K562 (cell line): Measurements from ENCODE around the gene CAMK2D. TPM values are rescaled to one million over a fixed set of nuclear protein-coding genes. Genes with fewer than 3 reads are reported as not detected.

ENCODE experiments used
- ATAC-seq: fragments of 200-7000 bp; cut with Tn5 transposase; 3 replicates; pipeline ENCODE4 v1.9.1; 2020; ENCODE audit warnings: moderate library complexity
- BruUV-seq: library from RNA; stranded (reverse); fragments of 400-500 nt; replicated peaks from 2 replicates; lab custom pipeline; 2021; lab: Mats Ljungman, UMichigan
- CTCF ChIA-PET: fragments of 300-600 bp; formaldehyde crosslinking; extraction: SDS; loops from one replicate; lab custom pipeline; 2021; ENCODE audit warnings: low intra/inter-chr PET ratio; lab: Yijun Ruan, JAX
- POLR2A ChIA-PET: fragments of 300-600, 350-650 bp; sonication (Branson Sonifier 250); formaldehyde crosslinking; extraction: SDS; loops from one replicate; lab custom pipeline; 2021; ENCODE audit warnings: antibody characterized with exemption, inconsistent platforms; lab: Yijun Ruan, JAX
- DNase-seq, 4 experiments: peaks; one replicate each; pipeline versions ENCODE4 v3.0.0 to v3.0.0-alpha.2; 2011 to 2018; ENCODE audit warnings: low spot score in 3 of 4, mixed read lengths in 3 of 4; ENCODE audit errors: extremely low read depth in 1 of 4
- FAIRE-seq: peaks from 2 replicates; lab custom pipeline; 2011; peaks lifted over from hg19 to GRCh38; lab: Jason Lieb, UNC
- H2AFZ ChIP-seq: 2 replicates; pipeline ENCODE4 v1.6.0; 2011; ENCODE audit warnings: low read depth, low read length, control low read depth, inconsistent platforms
- H3K27ac ChIP-seq: fragments of 200-600 bp; 3 replicates; pipeline ENCODE4 v1.8.0; 2011; ENCODE audit warnings: low read depth, mild to moderate bottlenecking, control low read depth, inconsistent platforms, low read length, moderate library complexity, mixed read lengths; ENCODE audit errors: extremely low read depth
- H3K27me3 ChIP-seq, 2 experiments: fragments of 300-600 bp in 1 of 2; 2 replicates in 1 of 2; 3 replicates in 1 of 2; pipeline versions ENCODE4 v1.6.0 to v1.8.0; 2011; ENCODE audit warnings: inconsistent platforms in 2 of 2, low read length in 2 of 2, mild to moderate bottlenecking in 1 of 2, mixed read lengths in 1 of 2, moderate library complexity in 1 of 2; ENCODE audit not compliant: control insufficient read depth in 2 of 2, insufficient read depth in 2 of 2
- H3K36me3 ChIP-seq: fragments of 300-600 bp; 3 replicates; pipeline ENCODE4 v1.8.0; 2011; ENCODE audit warnings: mild to moderate bottlenecking, low read length, inconsistent platforms; ENCODE audit not compliant: control insufficient read depth, insufficient read depth
- H3K4me1 ChIP-seq, 2 experiments: fragments of 200-600 bp in 1 of 2; replicated peaks in 1 of 2; 2 replicates in 1 of 2; 3 replicates in 1 of 2; pipeline versions ENCODE4 v1.5.1 to v1.8.0; 2011; ENCODE audit warnings: inconsistent platforms in 2 of 2, low read length in 2 of 2, mild to moderate bottlenecking in 1 of 2, mixed read lengths in 1 of 2, moderate library complexity in 1 of 2; ENCODE audit not compliant: control insufficient read depth in 2 of 2, insufficient read depth in 2 of 2
- H3K4me2 ChIP-seq: 2 replicates; pipeline ENCODE4 v1.6.1; 2011; ENCODE audit warnings: low read length, control low read depth, inconsistent platforms, mixed read lengths; ENCODE audit not compliant: insufficient read depth
- H3K4me3 ChIP-seq: fragments of 200-600 bp; sonication (generic), shearing (Covaris generic); 2 replicates; pipeline ENCODE4 v1.5.1; 2016; ENCODE audit warnings: control low read depth, inconsistent platforms
- H3K79me2 ChIP-seq: fragments of 200-600 bp; 3 replicates; pipeline ENCODE4 v1.8.0; 2011; ENCODE audit warnings: low read length, inconsistent platforms; ENCODE audit not compliant: control insufficient read depth, insufficient read depth
- H3K9ac ChIP-seq, 2 experiments: 2 replicates each; pipeline versions ENCODE4 v1.6.0 to v1.6.1; 2011; ENCODE audit warnings: low read depth in 2 of 2, low read length in 2 of 2, control low read depth in 1 of 2, inconsistent platforms in 1 of 2, mild to moderate bottlenecking in 1 of 2, mixed read lengths in 1 of 2; ENCODE audit not compliant: insufficient read depth in 1 of 2
- H3K9me1 ChIP-seq: one replicate; pipeline ENCODE4 v1.6.0; 2011; ENCODE audit warnings: inconsistent platforms, mild to moderate bottlenecking, low read length, moderate library complexity; ENCODE audit not compliant: control insufficient read depth, insufficient read depth
- H3K9me3 ChIP-seq: replicated peaks from 2 replicates; pipeline ENCODE4 v1.5.1; 2011; ENCODE audit warnings: low read depth, low read length, inconsistent platforms; ENCODE audit not compliant: control insufficient read depth, insufficient read depth
- H4K20me1 ChIP-seq: replicated peaks from 2 replicates; pipeline ENCODE4 v1.6.1; 2011; ENCODE audit warnings: low read length, inconsistent platforms, mixed read lengths; ENCODE audit not compliant: control insufficient read depth, insufficient read depth
- DIDO1 ChIP-seq: fragments of 450-650 bp; IDR thresholded peaks from 2 replicates; pipeline ENCODE4 v1.6.1; 2016; ENCODE audit warnings: low read depth, missing biosample characterization, missing genetic modification characterization
- EGR1 ChIP-seq: fragments of 450-650 bp; conservative IDR thresholded peaks from 2 replicates; pipeline ENCODE4 v1.6.1; 2017; ENCODE audit warnings: mild to moderate bottlenecking
- ESRRB ChIP-seq: fragments of 250-450 bp; sonication (Bioruptor Pico); IDR thresholded peaks from 2 replicates; pipeline ENCODE4 v1.5.0; 2020; ENCODE audit warnings: mild to moderate bottlenecking, moderate library complexity, borderline replicate concordance
- GATAD2A ChIP-seq: fragments of 450-650 bp; IDR thresholded peaks from 2 replicates; pipeline ENCODE4 v1.6.1; 2017
- HDAC2 ChIP-seq: fragments of 450-650 bp; IDR thresholded peaks from 2 replicates; pipeline ENCODE4 v1.6.1; 2016; ENCODE audit warnings: mild to moderate bottlenecking
- KAT2B ChIP-seq: IDR thresholded peaks from one replicate; pipeline ENCODE4 v1.6.1; 2012; ENCODE audit warnings: low read depth, mild to moderate bottlenecking, control low read depth, inconsistent platforms, low read length, moderate library complexity
- KAT7 ChIP-seq: sonication (generic); formaldehyde crosslinking; IDR thresholded peaks from 2 replicates; pipeline ENCODE4 v1.8.0; 2022; ENCODE audit warnings: missing genetic modification reagents, mild to moderate bottlenecking, borderline replicate concordance
- ZFP1 ChIP-seq: fragments of 450-650 bp; formaldehyde crosslinking; IDR thresholded peaks from 2 replicates; pipeline ENCODE4 v1.4.0; 2020; ENCODE audit warnings: mild to moderate bottlenecking, mixed read lengths
- ZFPM2 ChIP-seq: fragments of 250-450 bp; sonication (Bioruptor Pico); IDR thresholded peaks from 2 replicates; pipeline ENCODE4 v1.5.1; 2022; ENCODE audit warnings: mild to moderate bottlenecking
- ZKSCAN3 ChIP-seq: fragments of 250-450 bp; sonication (Bioruptor Pico); IDR thresholded peaks from 2 replicates; pipeline ENCODE4 v1.4.0; 2020
- ZNF23 ChIP-seq: fragments of 250-450 bp; sonication (Bioruptor Pico); IDR thresholded peaks from 2 replicates; pipeline ENCODE4 v1.4.0; 2020; ENCODE audit warnings: mild to moderate bottlenecking
- ZNF274 ChIP-seq: IDR thresholded peaks from 2 replicates; pipeline ENCODE4 v1.6.1; 2011; ENCODE audit warnings: low read depth, mild to moderate bottlenecking, low read length, moderate library complexity, borderline replicate concordance
- WGBS: fragments of 100-300 bp; shearing (Covaris generic); methylation state at CpG from one replicate; pipeline ENCODE4 v1.1.6; 2016; ENCODE audit warnings: low coverage, mixed read lengths; ENCODE audit not compliant: insufficient coverage; ENCODE audit errors: missing lambda C conversion rate; 5-methylcytosine and 5-hydroxymethylcytosine counted together
- in situ Hi-C: fragments of 300-500 bp; cut with MboI; formaldehyde crosslinking; loops from 4 replicates; pipeline ENCODE4 v1.15.0; 2018; ENCODE audit warnings: inconsistent platforms, mixed read lengths
- intact Hi-C: fragments of 100-400 bp; cut with micrococcal nuclease; formaldehyde crosslinking; loops from 2 replicates; pipeline ENCODE4 v1.14.2; 2022
- polyA plus RNA-seq, 8 experiments: library from polyadenylated mRNA; depleted of rRNA in 4 of 8; stranded (reverse) in 5 of 8; unstranded in 3 of 8; fragments of >200 nt; fragmentation: Nextera tagmentation in 2 of 8; fragmentation: Illumina TruSeq in 1 of 8; extraction: Ambion mirVana in 2 of 8; extraction: Trizol in 1 of 8; gene quantifications; 2 replicates each; pipeline versions ENCODE4 v1.2.1 to v1.2.3, GENCODE V29; 2011 to 2014; ENCODE audit warnings: inconsistent platforms in 1 of 8, missing spikeins in 1 of 8
- total RNA-seq, 7 experiments: library from RNA; depleted of rRNA in 6 of 7; stranded (reverse); fragments of >200 nt in 6 of 7; fragmentation: Illumina TruSeq in 2 of 7; extraction: Trizol in 2 of 7; gene quantifications; 2 replicates each; pipeline versions ENCODE4 v1.2.1 to v1.2.3, GENCODE V29; 2011 to 2021; ENCODE audit warnings: low replicate concordance in 1 of 7
- TF ChIP-seq, protein P1 (sequence below): fragments of 250-450 bp; sonication (Bioruptor Pico); IDR thresholded peaks from 2 replicates; pipeline ENCODE4 v1.8.0; 2022; ENCODE audit warnings: moderate library complexity, mild to moderate bottlenecking, inconsistent platforms
- TF ChIP-seq, protein P2 (sequence below): sonication (generic); formaldehyde crosslinking; IDR thresholded peaks from 2 replicates; pipeline ENCODE4 v1.8.0; 2022; ENCODE audit warnings: mild to moderate bottlenecking, missing genetic modification reagents
- TF ChIP-seq, protein P3 (sequence below): fragments of 450-650 bp; conservative IDR thresholded peaks from 2 replicates; pipeline ENCODE4 v1.6.1; 2016; ENCODE audit warnings: missing genetic modification characterization, low read depth, mild to moderate bottlenecking, missing compliant biosample characterization, moderate library complexity
- TF ChIP-seq, protein P4 (sequence below): IDR thresholded peaks from 3 replicates; pipeline ENCODE4 v1.6.1; 2011; ENCODE audit warnings: borderline replicate concordance, mild to moderate bottlenecking, moderate library complexity; ENCODE audit not compliant: insufficient read length; ENCODE audit errors: extremely low read depth

The CAMK2D gene
- total and polyA plus RNA-seq, 9 of the 15 experiments (the other 6 are each of a cell fraction or from before 2014, with no cell fraction given): 0.01 to 0.33 (median 0.04) TPM; not detected in 2

DNA sequence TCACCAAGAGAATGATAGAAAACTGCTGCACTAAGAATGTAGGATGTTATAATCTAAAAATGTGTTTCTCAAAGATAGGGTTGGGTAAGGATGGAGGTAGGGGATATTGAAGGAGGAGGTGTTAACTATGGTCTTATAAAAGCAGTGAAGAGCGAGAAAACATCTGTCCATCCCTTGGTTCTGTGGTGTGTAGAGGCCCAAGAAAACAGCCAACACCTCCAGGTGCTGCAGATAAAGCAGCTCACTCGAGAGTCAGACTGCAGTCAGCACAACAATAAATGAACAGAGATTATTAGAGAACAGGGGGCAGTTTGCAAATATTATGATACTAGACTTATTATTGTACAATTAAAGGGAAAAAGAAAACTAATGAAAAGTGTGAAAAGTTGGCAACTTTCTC lies 141.5 kb downstream of the CAMK2D start:
- H3K79me2 ChIP-seq: no peaks in the 10 kb centered on the region
- no TSS peak for BruUV-seq
- H4K20me1 ChIP-seq: no peaks in the 10 kb centered on the region
- H3K4me1 ChIP-seq: no peaks in the 10 kb centered on the region
- in situ Hi-C loops: no loop called here
- FAIRE-seq: no peak
- no peak overlapping the region for H3K4me3 ChIP-seq
- H3K27ac ChIP-seq: no peak overlapping the region
- ATAC-seq: no peak
- POLR2A ChIA-PET: no interaction called here
- no peaks in the 10 kb centered on the region for H3K27me3 ChIP-seq
- H3K4me2 ChIP-seq: no peak overlapping the region
- TF ChIP-seq, protein P1, sequence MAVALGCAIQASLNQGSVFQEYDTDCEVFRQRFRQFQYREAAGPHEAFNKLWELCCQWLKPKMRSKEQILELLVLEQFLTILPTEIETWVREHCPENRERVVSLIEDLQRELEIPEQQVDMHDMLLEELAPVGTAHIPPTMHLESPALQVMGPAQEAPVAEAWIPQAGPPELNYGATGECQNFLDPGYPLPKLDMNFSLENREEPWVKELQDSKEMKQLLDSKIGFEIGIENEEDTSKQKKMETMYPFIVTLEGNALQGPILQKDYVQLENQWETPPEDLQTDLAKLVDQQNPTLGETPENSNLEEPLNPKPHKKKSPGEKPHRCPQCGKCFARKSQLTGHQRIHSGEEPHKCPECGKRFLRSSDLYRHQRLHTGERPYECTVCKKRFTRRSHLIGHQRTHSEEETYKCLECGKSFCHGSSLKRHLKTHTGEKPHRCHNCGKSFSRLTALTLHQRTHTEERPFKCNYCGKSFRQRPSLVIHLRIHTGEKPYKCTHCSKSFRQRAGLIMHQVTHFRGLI (CRISPR knock-in tag): no peak
- no peak for TF ChIP-seq ZFP1 (CRISPR knock-in tag)
- TF ChIP-seq ZNF23: no peak
- TF ChIP-seq, protein P2, sequence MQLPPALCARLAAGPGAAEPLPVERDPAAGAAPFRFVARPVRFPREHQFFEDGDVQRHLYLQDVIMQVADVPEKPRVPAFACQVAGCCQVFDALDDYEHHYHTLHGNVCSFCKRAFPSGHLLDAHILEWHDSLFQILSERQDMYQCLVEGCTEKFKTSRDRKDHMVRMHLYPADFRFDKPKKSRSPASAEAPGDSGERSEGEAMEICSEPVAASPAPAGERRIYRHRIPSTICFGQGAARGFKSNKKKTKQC (CRISPR knock-in tag): no peak
- no peak for TF ChIP-seq GATAD2A
- no peak for TF ChIP-seq EGR1
- TF ChIP-seq, protein P3, sequence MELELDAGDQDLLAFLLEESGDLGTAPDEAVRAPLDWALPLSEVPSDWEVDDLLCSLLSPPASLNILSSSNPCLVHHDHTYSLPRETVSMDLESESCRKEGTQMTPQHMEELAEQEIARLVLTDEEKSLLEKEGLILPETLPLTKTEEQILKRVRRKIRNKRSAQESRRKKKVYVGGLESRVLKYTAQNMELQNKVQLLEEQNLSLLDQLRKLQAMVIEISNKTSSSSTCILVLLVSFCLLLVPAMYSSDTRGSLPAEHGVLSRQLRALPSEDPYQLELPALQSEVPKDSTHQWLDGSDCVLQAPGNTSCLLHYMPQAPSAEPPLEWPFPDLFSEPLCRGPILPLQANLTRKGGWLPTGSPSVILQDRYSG: no peak
- TF ChIP-seq KAT7 (CRISPR knock-in tag): no peak
- no peak for TF ChIP-seq HDAC2
- no peak for TF ChIP-seq DIDO1 (tag)
- no peak for TF ChIP-seq ZFPM2 (CRISPR knock-in tag)
- no peak for TF ChIP-seq KAT2B
- TF ChIP-seq ESRRB (CRISPR knock-in tag): no peak
- TF ChIP-seq ZNF274: no peak
- no peak for TF ChIP-seq ZKSCAN3 (CRISPR knock-in tag)
- TF ChIP-seq, protein P4, sequence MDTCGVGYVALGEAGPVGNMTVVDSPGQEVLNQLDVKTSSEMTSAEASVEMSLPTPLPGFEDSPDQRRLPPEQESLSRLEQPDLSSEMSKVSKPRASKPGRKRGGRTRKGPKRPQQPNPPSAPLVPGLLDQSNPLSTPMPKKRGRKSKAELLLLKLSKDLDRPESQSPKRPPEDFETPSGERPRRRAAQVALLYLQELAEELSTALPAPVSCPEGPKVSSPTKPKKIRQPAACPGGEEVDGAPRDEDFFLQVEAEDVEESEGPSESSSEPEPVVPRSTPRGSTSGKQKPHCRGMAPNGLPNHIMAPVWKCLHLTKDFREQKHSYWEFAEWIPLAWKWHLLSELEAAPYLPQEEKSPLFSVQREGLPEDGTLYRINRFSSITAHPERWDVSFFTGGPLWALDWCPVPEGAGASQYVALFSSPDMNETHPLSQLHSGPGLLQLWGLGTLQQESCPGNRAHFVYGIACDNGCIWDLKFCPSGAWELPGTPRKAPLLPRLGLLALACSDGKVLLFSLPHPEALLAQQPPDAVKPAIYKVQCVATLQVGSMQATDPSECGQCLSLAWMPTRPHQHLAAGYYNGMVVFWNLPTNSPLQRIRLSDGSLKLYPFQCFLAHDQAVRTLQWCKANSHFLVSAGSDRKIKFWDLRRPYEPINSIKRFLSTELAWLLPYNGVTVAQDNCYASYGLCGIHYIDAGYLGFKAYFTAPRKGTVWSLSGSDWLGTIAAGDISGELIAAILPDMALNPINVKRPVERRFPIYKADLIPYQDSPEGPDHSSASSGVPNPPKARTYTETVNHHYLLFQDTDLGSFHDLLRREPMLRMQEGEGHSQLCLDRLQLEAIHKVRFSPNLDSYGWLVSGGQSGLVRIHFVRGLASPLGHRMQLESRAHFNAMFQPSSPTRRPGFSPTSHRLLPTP: no peak
- TF ChIP-seq, all 486 proteins: peak for 0
- H2AFZ ChIP-seq: no peak overlapping the region
- no peak overlapping the region for H3K9ac ChIP-seq
- no peak for DNase-seq
- intact Hi-C loops: no loop called here
- CTCF ChIA-PET: no interaction called here
- no peaks in the 10 kb centered on the region for H3K36me3 ChIP-seq
- H3K9me1 ChIP-seq: no peaks in the 10 kb centered on the region
- 5% methylated on average over 2 of the region's 2 CpGs for WGBS
- H3K9me3 ChIP-seq: no peaks in the 10 kb centered on the region
